CMK (cell line): ENCODE data around the gene WDR86.

Experiments
- DNase-seq: peaks from one replicate; pipeline ENCODE4 v3.0.0-alpha.2; 2010; ENCODE audit warnings: low read depth

Gene WDR86

GRCh38 chr7:151390598-151391357, 19.1 kb downstream of the WDR86 start:
- DNase-seq = no peak

GRCh38 chr7:151389768-151390597, 19.9 kb downstream of the WDR86 start:
- DNase-seq = no peak

- no peak for DNase-seq
Observed at GRCh38 chr7:151389096-151389767, 20.6 kb downstream of the WDR86 start.

- no peak for DNase-seq
Observed at GRCh38 chr7:151388430-151388829, 21.4 kb downstream of the WDR86 start.

GRCh38 chr7:151388007-151388297, 21.9 kb downstream of the WDR86 start:
- DNase-seq = no peak

GRCh38 chr7:151387161-151388006, 22.5 kb downstream of the WDR86 start:
- no peak for DNase-seq

- no peak for DNase-seq
Observed at GRCh38 chr7:151386301-151387160, 23.3 kb downstream of the WDR86 start.

- DNase-seq = no peak
Observed at GRCh38 chr7:151385626-151386300, 24.1 kb downstream of the WDR86 start.

GRCh38 chr7:151384776-151385625, 24.8 kb downstream of the WDR86 start:
- no peak for DNase-seq

- DNase-seq = no peak
Observed at GRCh38 chr7:151384352-151384697, 25.5 kb downstream of the WDR86 start.

- no peak for DNase-seq
Observed at GRCh38 chr7:151383638-151384351, 26.0 kb downstream of the WDR86 start.

- no peak for DNase-seq
Observed at GRCh38 chr7:151382079-151382885, 27.6 kb downstream of the WDR86 start.

GRCh38 chr7:151381348-151382078, 28.3 kb downstream of the WDR86 start:
- no peak for DNase-seq

- DNase-seq = no peak
Observed at GRCh38 chr7:151381098-151381347, 28.8 kb downstream of the WDR86 start.

GRCh38 chr7:151380199-151381097, 29.4 kb downstream of the WDR86 start:
- no peak for DNase-seq

GRCh38 chr7:151379534-151380198, 30.2 kb downstream of the WDR86 start:
- no peak for DNase-seq
